Activated CD8-positive, alpha-beta memory T cell treated with anti-CD3 and anti-CD28 coated beads, Interleukin-2, amount 10 ng/mL, durations not matched to agents 7 days and 5 days (primary cell): ENCODE results near the gene OTOG. TPM values are rescaled to one million over a fixed set of nuclear protein-coding genes. Genes with fewer than 3 reads are reported as not detected.

ENCODE experiments used
- ATAC-seq: fragments of 150-1000 bp; cut with Tn5 transposase; one replicate; pipeline ENCODE4 v1.10.0; 2021; ENCODE audit warnings: moderate library complexity
- CTCF ChIA-PET: fragments of 350-600 bp; sonication (Branson Sonifier 250); formaldehyde crosslinking; loops from one replicate; lab custom pipeline; 2021; ENCODE audit warnings: antibody characterized with exemption; lab: Charles Lee
- DNase-seq: peaks from one replicate; pipeline ENCODE4 v3.0.0-alpha.2; 2020
- H3K27ac Mint-ChIP-seq: one replicate; pipeline ENCODE4 v1.8.0; 2021; ENCODE audit warnings: mild to moderate bottlenecking, mixed read lengths
- H3K27me3 Mint-ChIP-seq: one replicate; pipeline ENCODE4 v1.8.0; 2021; ENCODE audit warnings: mixed read lengths
- H3K36me3 Mint-ChIP-seq: one replicate; pipeline ENCODE4 v1.8.0; 2021; ENCODE audit warnings: mild to moderate bottlenecking, mixed read lengths
- H3K4me1 Mint-ChIP-seq: one replicate; pipeline ENCODE4 v1.8.0; 2021; ENCODE audit warnings: mixed read lengths
- H3K4me3 Mint-ChIP-seq: one replicate; pipeline ENCODE4 v1.8.0; 2021; ENCODE audit warnings: mild to moderate bottlenecking, moderate library complexity, mixed read lengths
- H3K9me3 Mint-ChIP-seq: one replicate; pipeline ENCODE4 v1.8.0; 2022; ENCODE audit warnings: low read depth, mixed read lengths
- total RNA-seq, 2 experiments: library from RNA; stranded (reverse); gene quantifications; one replicate each; pipeline ENCODE4 v1.2.3, GENCODE V29; 2021

OTOG gene
- total RNA-seq, 2 experiments from 2014 or later = not detected

DNA sequence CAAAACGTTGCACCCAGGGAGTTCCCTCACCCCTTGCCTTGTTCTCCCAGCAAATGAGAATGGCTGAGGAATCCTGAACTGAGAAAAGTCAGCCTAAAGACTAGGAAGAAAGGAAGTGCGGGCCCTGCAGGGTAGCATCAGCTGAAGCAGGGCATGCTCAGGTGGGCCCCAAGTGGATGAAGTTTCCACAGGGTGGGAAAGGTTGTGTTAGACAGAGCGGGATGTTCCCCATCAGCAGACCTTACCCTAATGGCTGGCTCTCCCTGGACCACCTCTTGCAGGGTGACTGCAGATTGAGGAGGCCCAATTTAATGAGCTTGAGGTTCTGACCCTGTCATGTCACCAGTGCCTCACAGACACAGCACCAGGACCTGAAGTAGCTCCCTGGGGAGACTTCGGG, 90.8 kb downstream of the OTOG start:
- CTCF ChIA-PET = no interaction called here
- no peaks in the 10 kb centered on the region for H3K27me3 Mint-ChIP-seq
- H3K36me3 Mint-ChIP-seq = no peaks in the 10 kb centered on the region

DNA sequence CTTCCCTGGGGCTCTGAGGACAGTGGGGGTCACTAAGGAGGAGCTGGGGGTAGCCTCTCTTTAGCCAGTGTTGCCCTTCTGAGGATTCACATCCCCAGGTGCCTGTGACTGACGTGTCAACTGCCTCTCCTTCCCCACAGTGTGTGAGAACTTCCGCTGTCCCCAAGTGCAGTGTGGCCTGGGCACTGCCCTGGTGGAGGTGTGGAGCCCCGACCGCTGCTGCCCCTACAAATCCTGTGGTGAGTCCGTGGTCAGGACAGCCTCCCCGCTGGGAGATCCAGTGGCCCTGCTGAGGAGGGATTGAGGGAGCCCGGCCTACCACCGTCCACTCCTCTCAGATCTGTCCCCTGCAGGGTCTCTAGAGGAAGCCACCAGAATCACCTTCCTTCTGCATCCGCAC, 91.3 kb downstream of the OTOG start:
- no peaks in the 10 kb centered on the region for H3K27me3 Mint-ChIP-seq
- H3K27ac Mint-ChIP-seq = no peak overlapping the region
- no peaks in the 10 kb centered on the region for H3K9me3 Mint-ChIP-seq
- H3K36me3 Mint-ChIP-seq = no peaks in the 10 kb centered on the region
- ATAC-seq (no peak), DNase-seq (no peak)
- CTCF ChIA-PET = no interaction called here
- H3K4me3 Mint-ChIP-seq = no peak overlapping the region
- no peaks in the 10 kb centered on the region for H3K4me1 Mint-ChIP-seq

More for the DNA sequence above, 90.8 kb downstream of the OTOG start:
- ATAC-seq (no peak), DNase-seq (no peak)
- H3K27ac Mint-ChIP-seq = no peak overlapping the region
- H3K4me1 Mint-ChIP-seq = no peaks in the 10 kb centered on the region
- H3K4me3 Mint-ChIP-seq = no peak overlapping the region
- H3K9me3 Mint-ChIP-seq = no peaks in the 10 kb centered on the region

DNA sequence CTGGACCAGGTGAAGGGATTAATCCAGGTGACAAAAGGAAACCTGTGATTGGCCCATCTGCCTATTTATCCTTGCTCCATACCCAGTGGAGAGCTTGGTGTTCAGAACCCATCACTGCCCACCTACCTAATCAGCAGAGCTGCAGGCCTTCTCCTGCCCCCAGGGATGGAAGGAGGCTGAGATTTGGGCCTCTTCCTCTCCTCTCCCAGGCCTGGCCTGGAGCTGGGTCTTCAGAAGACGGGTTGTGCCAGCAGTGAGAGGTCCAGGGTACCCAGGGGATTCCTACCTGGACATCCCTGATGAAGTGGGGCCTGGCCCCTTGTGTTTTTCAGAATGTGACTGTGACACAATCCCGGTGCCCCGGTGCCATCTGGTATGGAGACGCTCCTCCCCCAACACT, 92.0 kb downstream of the OTOG start:
- Mint-ChIP-seq H3K4me3 (no peak overlapping the region), H3K27ac (no peak overlapping the region), H3K27me3 (no peaks in the 10 kb centered on the region), H3K4me1 (no peaks in the 10 kb centered on the region), H3K36me3 (no peaks in the 10 kb centered on the region), H3K9me3 (no peaks in the 10 kb centered on the region)
- DNase-seq = no peak
- CTCF ChIA-PET = no interaction called here
- ATAC-seq = no peak

DNA sequence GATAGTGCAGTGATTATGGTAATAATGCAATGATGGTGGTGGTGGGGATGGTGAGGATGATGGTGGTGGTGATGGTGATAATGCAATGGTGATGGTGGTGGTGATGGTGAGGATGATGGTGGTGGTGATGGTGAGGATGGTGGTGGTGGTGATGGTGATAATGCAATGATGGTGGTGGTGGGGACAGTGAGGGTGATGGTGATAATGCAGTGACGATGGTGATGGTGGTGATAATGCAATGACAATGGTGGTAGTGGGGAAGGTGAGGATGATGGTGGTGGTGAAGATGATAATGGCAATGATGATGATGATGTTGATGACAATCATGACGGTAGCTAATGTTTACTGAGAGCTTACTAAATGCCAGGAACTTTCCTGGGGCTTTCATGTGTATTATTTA, 92.7 kb downstream of the OTOG start:
- H3K36me3 Mint-ChIP-seq = no peaks in the 10 kb centered on the region
- H3K27ac Mint-ChIP-seq = no peak overlapping the region
- H3K9me3 Mint-ChIP-seq = no peaks in the 10 kb centered on the region
- CTCF ChIA-PET = no interaction called here
- H3K4me3 Mint-ChIP-seq = no peak overlapping the region
- DNase-seq (no peak), ATAC-seq (no peak)
- no peaks in the 10 kb centered on the region for H3K4me1 Mint-ChIP-seq
- no peaks in the 10 kb centered on the region for H3K27me3 Mint-ChIP-seq

DNA sequence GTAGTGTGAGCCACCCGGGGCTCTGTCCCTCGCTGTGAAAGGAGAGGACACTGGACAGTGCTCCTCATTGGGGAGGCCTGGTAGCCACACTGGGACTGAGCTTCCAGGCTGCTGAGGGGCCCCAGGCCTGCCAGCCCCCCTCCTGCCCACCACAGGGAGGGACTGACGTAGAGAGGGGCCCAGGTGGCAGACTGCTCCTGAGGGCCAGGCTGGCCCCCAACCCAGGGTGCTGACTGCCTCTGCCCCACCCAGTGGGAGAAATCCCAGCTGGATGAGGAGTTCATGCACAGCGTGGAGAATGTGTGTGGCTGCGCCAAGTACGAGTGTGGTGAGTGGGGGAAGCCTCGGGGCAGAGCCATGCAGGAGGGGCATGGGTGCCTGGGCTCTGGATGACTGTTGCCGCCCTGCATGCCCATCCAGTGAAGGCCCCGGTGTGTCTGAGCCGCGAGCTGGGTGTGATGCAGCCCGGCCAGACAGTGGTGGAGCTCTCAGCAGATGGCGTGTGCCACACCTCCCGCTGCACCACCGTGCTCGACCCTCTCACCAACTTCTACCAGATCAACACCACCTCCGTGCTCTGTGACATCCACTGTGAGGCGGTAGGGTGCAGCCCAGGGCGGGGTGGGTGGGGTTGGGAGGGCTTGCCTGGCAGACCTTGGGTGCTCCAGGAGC, 93.6 kb downstream of the OTOG start:
- Mint-ChIP-seq H3K4me1 (no peaks in the 10 kb centered on the region), H3K36me3 (no peaks in the 10 kb centered on the region), H3K27me3 (no peaks in the 10 kb centered on the region), H3K9me3 (no peaks in the 10 kb centered on the region), H3K27ac (no peak overlapping the region), H3K4me3 (no peak overlapping the region)
- ATAC-seq (no peak), DNase-seq (no peak)
- CTCF ChIA-PET = no interaction called here

DNA sequence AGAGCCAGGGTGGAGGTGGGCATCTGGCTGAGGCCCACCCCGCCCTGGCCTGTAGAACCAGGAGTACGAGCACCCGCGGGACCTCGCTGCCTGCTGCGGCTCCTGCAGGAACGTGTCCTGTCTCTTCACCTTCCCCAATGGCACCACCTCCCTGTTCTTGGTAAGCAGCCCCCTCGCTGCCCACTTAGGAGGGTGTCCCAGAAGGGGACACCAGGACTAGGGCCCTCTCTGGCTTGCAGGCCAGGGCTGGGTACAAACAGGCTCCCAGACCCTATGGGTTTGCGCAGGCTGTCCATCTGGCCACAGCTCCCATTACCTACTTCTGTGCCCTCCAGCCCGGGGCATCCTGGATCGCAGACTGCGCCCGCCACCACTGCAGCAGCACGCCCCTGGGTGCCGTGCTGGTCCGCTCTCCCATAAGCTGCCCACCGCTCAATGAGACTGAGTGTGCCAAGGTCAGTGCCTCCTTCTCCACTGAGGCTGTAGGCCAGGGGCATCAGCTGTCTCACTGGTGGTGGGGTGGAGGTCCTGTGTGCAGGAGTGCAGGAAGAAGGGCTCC, 94.8 kb downstream of the OTOG start:
- H3K27me3 Mint-ChIP-seq = no peaks in the 10 kb centered on the region
- ATAC-seq (no peak), DNase-seq (no peak)
- no peaks in the 10 kb centered on the region for H3K36me3 Mint-ChIP-seq
- H3K9me3 Mint-ChIP-seq = no peaks in the 10 kb centered on the region
- no peak overlapping the region for H3K27ac Mint-ChIP-seq
- no peak overlapping the region for H3K4me3 Mint-ChIP-seq
- H3K4me1 Mint-ChIP-seq = no peaks in the 10 kb centered on the region
- CTCF ChIA-PET = no interaction called here

DNA sequence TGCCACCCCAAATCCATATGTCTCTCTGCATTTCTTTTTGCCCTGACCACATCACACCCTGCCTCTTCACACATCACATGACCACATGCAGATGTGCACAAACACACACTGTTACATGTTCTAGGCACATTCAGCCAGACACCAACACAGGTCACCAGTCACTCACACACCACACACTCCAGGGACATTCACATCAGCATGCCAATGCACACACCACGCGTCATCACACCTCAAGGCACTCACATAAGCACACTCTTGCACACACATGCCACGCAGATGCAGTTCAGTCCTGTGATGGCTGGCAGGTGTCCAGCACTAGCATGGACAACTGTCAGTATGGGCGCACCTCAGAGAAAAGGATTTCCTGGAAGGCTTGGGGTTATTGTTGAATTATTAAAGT, 95.3 kb downstream of the OTOG start:
- DNase-seq (no peak), ATAC-seq (no peak)
- Mint-ChIP-seq H3K4me3 (no peak overlapping the region), H3K36me3 (no peaks in the 10 kb centered on the region), H3K9me3 (no peaks in the 10 kb centered on the region), H3K4me1 (no peaks in the 10 kb centered on the region), H3K27ac (no peak overlapping the region), H3K27me3 (no peaks in the 10 kb centered on the region)
- CTCF ChIA-PET = no interaction called here

DNA sequence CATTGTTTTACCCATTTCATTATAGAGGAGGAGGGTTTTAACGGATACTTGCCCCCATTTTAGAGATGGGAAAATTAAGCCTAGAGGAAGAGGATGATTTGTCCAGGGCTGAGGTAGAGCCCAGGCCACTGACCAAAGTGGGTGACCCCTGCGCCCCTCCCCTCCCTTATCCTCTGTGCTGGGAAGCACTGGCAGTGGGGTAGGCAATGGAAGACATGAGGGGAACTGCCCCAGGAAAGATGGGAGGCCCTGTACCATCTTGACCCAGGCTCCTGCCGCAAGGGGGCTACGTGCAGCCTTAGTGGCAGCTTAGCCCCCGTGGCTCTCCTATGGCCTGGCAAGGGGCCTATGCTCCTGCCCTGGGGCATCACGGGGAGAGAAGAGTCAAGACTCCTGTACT, 95.9 kb downstream of the OTOG start:
- DNase-seq = no peak
- no peaks in the 10 kb centered on the region for H3K4me1 Mint-ChIP-seq
- H3K9me3 Mint-ChIP-seq = no peaks in the 10 kb centered on the region
- H3K27me3 Mint-ChIP-seq = no peaks in the 10 kb centered on the region
- CTCF ChIA-PET = no interaction called here
- no peaks in the 10 kb centered on the region for H3K36me3 Mint-ChIP-seq
- no peak overlapping the region for H3K4me3 Mint-ChIP-seq
- ATAC-seq = no peak
- no peak overlapping the region for H3K27ac Mint-ChIP-seq

DNA sequence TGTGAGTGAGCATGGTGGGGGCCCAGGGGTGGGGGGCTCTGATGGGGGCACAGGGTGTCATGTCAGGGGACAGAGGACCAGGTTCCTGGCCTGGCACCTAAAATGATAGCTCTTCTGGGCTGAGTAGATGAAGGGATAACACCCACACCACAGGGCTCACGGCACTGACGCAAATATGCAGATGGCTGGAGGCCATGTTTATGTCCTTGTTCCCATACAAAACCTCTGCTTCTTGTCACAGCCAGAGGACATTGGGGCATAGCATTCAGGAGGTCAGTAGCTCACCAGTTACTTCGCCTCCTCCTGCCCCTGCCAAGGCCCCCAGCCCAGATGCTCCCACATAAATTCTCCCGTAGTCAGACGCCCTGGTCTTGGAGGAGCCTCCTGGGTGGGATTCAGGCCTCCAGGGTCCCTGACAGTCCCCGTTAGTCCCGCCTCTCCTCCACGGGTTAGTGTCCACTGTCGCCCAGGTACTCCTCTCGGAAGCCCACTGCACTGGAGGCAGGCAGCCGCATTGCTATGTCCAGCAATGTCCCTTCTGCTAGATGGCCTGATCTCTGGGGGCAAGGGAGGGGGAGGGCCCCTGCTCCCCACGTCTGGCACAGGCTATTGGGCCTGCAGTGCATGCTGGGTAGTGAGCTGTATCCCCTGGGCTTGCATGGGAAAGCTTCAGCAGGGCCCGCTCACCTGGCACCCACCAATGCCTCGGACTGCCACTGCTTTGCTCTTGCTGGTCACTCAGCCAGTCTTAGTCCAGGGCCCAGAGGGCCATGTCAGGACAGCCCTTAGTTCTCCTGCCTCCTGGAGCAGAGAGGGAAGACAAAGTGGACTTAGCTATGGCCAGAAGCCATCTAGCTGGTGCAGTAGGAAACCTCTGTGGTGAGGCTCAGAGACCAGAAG, 96.7 kb downstream of the OTOG start:
- H3K4me1 Mint-ChIP-seq = no peaks in the 10 kb centered on the region
- no peak overlapping the region for H3K27ac Mint-ChIP-seq
- H3K36me3 Mint-ChIP-seq = no peaks in the 10 kb centered on the region
- H3K4me3 Mint-ChIP-seq = no peak overlapping the region
- H3K9me3 Mint-ChIP-seq = no peaks in the 10 kb centered on the region
- CTCF ChIA-PET = no interaction called here
- DNase-seq = no peak
- ATAC-seq = no peak
- H3K27me3 Mint-ChIP-seq = no peaks in the 10 kb centered on the region

DNA sequence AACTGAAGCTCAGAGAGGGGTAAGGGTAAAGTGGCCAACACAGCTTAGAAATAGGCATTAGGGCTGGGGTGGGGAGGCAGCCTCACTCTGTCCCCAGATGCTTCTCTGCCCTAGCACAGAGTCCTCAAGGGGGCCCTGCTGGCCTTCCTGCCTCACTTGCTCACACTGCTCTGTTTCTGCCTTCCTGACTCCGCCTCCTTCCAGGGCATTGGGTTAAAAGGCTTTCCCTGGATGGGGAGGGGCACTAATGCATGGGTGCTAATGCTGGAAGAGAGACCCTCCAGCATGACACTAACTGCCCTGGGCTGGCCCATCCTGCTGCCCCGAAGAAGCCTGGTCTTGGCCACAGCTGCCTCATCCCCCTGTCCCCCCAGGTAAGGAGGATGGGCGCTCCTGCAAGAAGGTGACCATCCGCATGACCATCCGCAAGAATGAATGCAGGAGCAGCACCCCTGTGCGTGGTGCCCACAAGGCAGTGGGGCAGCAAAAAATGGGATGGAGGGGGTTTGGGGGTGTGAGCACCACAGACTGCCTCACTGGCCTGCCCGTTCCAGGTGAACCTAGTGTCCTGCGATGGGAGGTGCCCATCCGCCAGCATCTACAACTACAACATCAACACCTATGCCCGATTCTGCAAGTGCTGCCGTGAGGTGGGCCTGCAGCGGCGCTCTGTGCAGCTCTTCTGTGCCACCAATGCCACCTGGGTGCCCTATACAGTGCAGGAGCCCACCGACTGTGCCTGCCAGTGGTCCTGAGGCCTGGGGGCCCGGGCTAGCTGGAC, 98.3 kb downstream of the OTOG start:
- ATAC-seq = no peak
- no peak overlapping the region for H3K27ac Mint-ChIP-seq
- no peak overlapping the region for H3K4me3 Mint-ChIP-seq
- CTCF ChIA-PET = no interaction called here
- no peaks in the 10 kb centered on the region for H3K9me3 Mint-ChIP-seq
- no peaks in the 10 kb centered on the region for H3K4me1 Mint-ChIP-seq
- no peaks in the 10 kb centered on the region for H3K36me3 Mint-ChIP-seq
- peaks cover 6% of the 10 kb centered on the region for H3K27me3 Mint-ChIP-seq
- no peak for DNase-seq

DNA sequence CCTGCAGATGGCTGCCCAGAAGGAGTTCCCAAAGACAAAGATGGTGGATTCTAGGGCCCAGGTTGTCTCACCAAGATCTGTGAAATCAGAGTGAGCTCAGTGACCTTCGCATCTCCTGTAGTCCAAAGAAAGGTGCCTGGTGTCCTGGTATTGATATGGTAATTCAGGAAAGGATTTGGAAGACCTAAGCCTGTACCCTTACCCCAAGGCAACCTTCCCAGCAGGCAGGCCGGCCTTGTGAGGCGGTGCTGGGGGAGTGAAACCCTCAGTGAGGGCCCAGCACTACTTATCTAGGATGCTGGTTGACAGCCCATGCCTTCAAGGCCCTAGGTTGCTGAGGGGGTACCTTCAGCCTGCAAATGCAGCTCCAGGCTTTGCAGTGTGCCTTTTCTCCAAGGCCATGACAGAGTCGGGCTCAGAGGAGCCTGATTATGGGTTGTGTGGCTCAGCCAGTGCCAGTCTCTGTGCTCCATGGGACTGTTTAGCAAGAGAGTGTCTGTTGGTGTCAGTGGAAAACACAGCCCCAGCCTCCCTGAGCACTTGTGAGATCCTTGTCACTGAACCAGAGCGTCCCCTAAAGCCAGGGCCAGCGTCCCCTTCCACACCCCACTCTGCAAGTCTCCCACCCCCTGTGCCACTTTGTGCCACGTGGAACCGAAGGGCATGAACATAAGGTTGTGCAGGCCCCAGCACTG, 99.5 kb downstream of the OTOG start:
- no peak overlapping the region for H3K27ac Mint-ChIP-seq
- no peaks in the 10 kb centered on the region for H3K4me1 Mint-ChIP-seq
- DNase-seq (no peak), ATAC-seq (no peak)
- CTCF ChIA-PET = no interaction called here
- no peaks in the 10 kb centered on the region for H3K9me3 Mint-ChIP-seq
- no peaks in the 10 kb centered on the region for H3K36me3 Mint-ChIP-seq
- H3K4me3 Mint-ChIP-seq = no peak overlapping the region
- peaks cover 14% of the 10 kb centered on the region for H3K27me3 Mint-ChIP-seq

DNA sequence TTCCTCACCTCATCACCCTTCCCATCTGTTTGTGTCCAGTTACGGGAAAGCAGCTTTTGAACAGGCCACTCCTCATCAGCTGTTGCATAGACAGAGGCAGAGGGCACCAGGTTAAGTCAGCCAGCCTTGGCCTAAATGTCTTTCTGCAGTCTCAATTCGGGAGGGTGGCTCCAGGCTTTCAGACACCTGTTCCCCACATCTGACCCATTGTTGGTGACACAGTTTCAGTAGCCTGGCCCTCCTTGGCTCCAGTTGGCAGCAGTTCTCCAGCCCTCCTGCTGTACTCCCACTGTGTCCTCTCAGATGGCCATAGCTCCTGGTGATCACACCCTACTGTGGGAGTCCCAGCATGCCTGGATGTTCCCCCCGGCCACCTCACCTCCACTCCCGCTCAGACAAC, 101.5 kb downstream of the OTOG start:
- DNase-seq (no peak), ATAC-seq (no peak)
- Mint-ChIP-seq H3K27me3 (peaks cover 20% of the 10 kb centered on the region), H3K9me3 (no peaks in the 10 kb centered on the region), H3K4me3 (no peak overlapping the region), H3K36me3 (no peaks in the 10 kb centered on the region), H3K4me1 (no peaks in the 10 kb centered on the region), H3K27ac (no peak overlapping the region)
- CTCF ChIA-PET = no interaction called here

DNA sequence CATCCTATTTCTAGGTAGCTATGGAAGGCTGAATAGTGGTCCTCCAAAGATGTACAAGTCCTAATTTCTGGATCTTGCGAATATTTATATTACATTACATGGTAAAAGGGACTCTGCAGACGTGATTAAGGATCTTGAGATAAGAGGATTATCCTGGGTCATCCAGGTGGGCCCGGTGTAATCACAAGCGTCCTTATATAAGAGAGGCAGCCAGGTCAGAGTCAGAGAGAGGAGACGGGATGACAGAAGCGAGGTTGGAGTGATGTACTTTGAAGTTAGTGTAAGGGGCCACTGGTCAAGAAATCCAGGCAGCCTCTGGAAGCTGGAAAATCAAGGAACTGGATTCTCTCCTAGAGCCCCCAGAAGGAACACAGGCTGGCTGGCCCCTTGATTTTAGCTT, 102.2 kb downstream of the OTOG start:
- no peaks in the 10 kb centered on the region for H3K4me1 Mint-ChIP-seq
- no peak for ATAC-seq

More for the DNA sequence above, 102.2 kb downstream of the OTOG start:
- Mint-ChIP-seq H3K9me3 (no peaks in the 10 kb centered on the region), H3K27ac (no peak overlapping the region), H3K27me3 (peaks cover 20% of the 10 kb centered on the region), H3K4me3 (no peak overlapping the region), H3K36me3 (no peaks in the 10 kb centered on the region)
- CTCF ChIA-PET = no interaction called here
- no peak for DNase-seq
